HUES64 (cell line): Measurements from ENCODE around the gene PRKG2. TPM values are rescaled to one million over a fixed set of nuclear protein-coding genes. Genes with fewer than 3 reads are reported as not detected.

Experiments used
- H3K27ac ChIP-seq: 2 replicates; pipeline ENCODE4 v1.7.0; 2013; ENCODE audit warnings: low read depth, low read length, inconsistent platforms
- H3K27me3 ChIP-seq: 2 replicates; pipeline ENCODE4 v1.6.1; 2013; ENCODE audit warnings: mild to moderate bottlenecking, low read length; ENCODE audit not compliant: insufficient read depth
- H3K36me3 ChIP-seq: 2 replicates; pipeline ENCODE4 v1.6.1; 2013; ENCODE audit warnings: mild to moderate bottlenecking, low read length; ENCODE audit not compliant: insufficient read depth
- H3K4me1 ChIP-seq: 2 replicates; pipeline ENCODE4 v1.6.1; 2013; ENCODE audit warnings: mild to moderate bottlenecking, low read length, moderate library complexity; ENCODE audit not compliant: insufficient read depth
- H3K4me3 ChIP-seq: 2 replicates; pipeline ENCODE4 v1.5.1; 2013; ENCODE audit warnings: mild to moderate bottlenecking, low read length, moderate library complexity
- H3K9ac ChIP-seq: 2 replicates; pipeline ENCODE4 v1.6.1; 2013; ENCODE audit warnings: mild to moderate bottlenecking, low read depth, low read length
- H3K9me3 ChIP-seq: 2 replicates; pipeline ENCODE4 v1.6.1; 2013; ENCODE audit warnings: low read depth, low read length; ENCODE audit not compliant: insufficient read depth
- WGBS: fragments of 150-250, 120-280 bp; methylation state at CpG from one replicate; pipeline ENCODE4 v1.1.7; 2013; ENCODE audit warnings: missing lambda C conversion rate; 5-methylcytosine and 5-hydroxymethylcytosine counted together
- polyA plus RNA-seq, 2 experiments: library from polyadenylated mRNA; stranded (reverse); fragments of 50-300 nt; gene quantifications; one replicate each; pipeline ENCODE4 v1.2.3, GENCODE V29; 2013

The PRKG2 gene, protein sequence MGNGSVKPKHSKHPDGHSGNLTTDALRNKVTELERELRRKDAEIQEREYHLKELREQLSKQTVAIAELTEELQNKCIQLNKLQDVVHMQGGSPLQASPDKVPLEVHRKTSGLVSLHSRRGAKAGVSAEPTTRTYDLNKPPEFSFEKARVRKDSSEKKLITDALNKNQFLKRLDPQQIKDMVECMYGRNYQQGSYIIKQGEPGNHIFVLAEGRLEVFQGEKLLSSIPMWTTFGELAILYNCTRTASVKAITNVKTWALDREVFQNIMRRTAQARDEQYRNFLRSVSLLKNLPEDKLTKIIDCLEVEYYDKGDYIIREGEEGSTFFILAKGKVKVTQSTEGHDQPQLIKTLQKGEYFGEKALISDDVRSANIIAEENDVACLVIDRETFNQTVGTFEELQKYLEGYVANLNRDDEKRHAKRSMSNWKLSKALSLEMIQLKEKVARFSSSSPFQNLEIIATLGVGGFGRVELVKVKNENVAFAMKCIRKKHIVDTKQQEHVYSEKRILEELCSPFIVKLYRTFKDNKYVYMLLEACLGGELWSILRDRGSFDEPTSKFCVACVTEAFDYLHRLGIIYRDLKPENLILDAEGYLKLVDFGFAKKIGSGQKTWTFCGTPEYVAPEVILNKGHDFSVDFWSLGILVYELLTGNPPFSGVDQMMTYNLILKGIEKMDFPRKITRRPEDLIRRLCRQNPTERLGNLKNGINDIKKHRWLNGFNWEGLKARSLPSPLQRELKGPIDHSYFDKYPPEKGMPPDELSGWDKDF
- polyA plus RNA-seq (2013, experiment 1 of 2): 0.50 TPM
- 0.89 TPM for polyA plus RNA-seq (2013, experiment 2 of 2)

DNA sequence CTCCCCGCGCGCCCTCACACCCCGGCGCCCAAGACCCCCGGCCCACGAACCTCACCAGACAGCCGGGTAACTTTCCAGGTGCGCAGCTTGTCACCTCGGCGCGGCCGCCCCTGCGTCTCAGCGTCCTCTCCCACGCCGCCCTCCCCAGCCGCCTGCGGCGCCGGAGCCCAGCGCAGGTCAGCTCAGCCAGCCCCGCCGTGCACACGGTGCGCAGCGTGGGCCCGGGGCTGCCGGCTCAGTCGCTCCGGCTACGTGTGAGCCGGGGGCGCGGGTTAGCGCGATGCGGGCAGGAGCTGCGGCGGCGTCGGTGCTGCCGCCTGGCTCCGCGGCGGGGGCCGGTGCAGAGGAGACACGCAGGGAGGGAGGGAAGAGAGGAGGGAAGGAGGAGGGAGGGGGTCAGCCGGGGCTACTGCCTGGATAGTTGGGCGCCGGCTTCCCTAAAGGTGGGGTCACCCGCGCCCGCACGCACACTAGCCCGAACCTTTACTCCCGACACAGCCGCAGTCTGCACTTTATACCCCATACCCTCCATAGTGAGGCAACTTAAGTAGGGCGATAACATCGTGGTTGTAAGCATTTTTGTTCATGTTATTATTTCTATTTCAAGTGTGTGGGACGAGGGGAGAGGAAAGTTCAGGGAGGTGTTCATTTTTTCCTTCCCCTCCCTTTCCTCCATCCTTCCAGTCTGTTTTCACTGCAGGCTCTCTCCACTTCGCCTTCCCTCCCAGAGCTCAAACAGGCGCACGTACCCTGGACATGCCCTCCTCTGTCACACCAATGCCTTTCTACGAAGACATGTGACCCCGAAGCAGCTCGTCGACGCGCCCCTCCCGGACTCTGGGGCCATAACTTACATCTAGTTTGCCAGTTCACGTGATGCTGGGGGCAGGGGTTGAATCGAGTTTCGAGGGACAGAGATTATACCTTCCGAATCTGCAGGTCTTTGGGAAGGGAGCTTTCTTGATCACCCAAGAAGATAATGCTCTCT is at the start of gene PRKG2:
Gene PRKG2 (minus strand): TSS at position 342 of the 988 bp plus-strand sequence. CDS start 10,175 bp downstream, outside the sequence.
- Histone ChIP-seq H3K4me1 (0 out of 2 replicates have a peak, but pooled peaks cover 3% of the 10 kb centered on the region), H3K9me3 (no peaks in the 10 kb centered on the region), H3K27ac (no peak within 1 kb of the TSS), H3K27me3 (peaks cover 71% of the 10 kb centered on the region), H3K36me3 (no peaks in the 10 kb centered on the region), H3K4me3 (peak within 1 kb of the TSS; percentile 57), H3K9ac (peak within 1 kb of the TSS; percentile 34; the same call in 1 of the 2 replicates)
- 2% methylated on average over 71 of the region's 75 CpGs for WGBS

DNA sequence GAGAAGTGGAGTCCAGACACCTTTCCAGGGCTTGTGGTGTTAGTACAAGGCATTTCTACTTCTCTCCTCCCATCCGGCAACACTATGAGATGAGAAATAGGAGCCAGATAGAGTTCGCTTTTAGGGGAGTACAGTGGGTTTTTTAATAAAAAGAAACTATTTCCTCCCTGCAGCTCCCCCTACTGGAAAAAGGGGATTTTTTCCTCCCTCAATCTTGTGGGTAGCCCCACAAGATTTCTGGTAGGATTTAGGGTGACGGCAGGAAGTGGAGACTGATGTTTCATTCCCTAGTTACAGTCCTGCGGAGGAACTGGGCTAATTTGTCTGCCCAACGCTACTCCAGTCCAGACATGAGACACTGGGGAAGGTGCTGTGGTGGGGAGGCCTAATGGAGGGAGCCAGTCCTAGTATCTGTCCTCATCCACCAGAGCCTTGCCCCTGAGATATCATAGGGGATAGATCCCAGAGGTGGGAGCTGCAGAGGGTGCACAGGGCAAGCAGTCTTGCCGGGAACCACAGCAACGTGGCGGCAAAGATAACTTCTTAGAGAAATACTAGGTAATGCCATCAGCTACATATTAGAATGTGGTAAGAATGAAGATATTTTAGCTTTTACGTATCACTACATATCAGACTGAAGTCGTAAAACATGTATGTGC is 45.5 kb upstream of the PRKG2 start:
- H3K4me1 ChIP-seq: no peaks in the 10 kb centered on the region
- H3K27me3 ChIP-seq: no peaks in the 10 kb centered on the region
- H3K9ac ChIP-seq: no peak overlapping the region
- WGBS: 81% methylated on average over 5 of the region's 10 CpGs
- no peaks in the 10 kb centered on the region for H3K9me3 ChIP-seq
- H3K4me3 ChIP-seq: no peak overlapping the region
- no peaks in the 10 kb centered on the region for H3K36me3 ChIP-seq
- H3K27ac ChIP-seq: no peak overlapping the region

DNA sequence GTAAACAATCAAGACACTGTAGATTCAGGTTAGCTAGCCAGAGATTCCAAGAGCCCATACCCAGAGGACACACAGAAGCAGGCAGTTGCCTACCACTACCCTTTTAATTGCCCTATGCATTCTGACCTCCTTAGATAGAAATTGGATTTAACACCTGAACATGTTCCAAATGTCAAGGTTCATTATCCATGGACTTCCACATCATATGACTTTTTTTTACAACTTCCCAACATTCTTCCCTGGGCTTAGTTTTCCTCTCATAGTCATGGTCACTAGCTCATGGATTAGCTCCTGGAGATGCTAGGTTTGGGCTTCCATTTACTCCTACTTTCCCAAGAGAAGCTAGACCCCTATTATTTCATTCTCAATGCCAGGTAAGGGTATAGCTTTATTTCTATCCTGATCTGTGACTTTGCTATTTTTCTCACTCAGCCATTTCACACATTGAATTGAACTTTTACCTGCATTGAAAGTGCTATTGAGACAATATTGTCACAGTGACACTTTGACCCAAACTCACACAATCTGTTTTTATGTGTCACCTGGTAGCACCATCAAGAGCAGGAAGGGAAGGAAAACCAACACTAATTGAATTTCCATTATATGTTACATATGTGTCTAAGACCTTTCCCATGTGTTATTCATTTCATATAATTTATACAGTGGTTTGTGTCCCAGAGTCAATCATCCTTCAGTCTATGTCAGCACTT is 44.0 kb upstream of the PRKG2 start:
- no peaks in the 10 kb centered on the region for H3K27me3 ChIP-seq
- no peak overlapping the region for H3K4me3 ChIP-seq
- H3K27ac ChIP-seq: no peak overlapping the region
- H3K36me3 ChIP-seq: no peaks in the 10 kb centered on the region
- no peaks in the 10 kb centered on the region for H3K9me3 ChIP-seq
- H3K9ac ChIP-seq: no peak overlapping the region
- H3K4me1 ChIP-seq: no peaks in the 10 kb centered on the region

DNA sequence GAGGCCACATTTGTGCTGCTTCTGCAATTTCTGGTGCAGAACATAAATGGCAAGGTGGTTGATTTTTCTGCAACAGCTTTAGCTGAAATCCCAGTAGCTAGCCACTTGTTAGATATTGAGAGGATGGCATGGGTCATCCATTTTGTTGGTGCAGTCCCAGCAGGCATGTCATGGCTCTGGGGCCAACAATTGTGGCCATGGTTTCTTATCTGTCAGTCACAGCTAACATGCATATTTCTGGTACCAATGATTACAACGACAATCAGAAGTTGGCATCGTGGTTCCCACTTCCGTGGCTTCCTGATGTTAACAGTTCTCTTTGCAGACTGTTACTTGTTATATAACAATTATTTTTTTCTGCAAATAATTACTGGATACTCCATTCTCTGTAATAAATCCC is 42.8 kb upstream of the PRKG2 start:
- no peaks in the 10 kb centered on the region for H3K4me1 ChIP-seq
- 98% methylated on average over 3 of the region's 3 CpGs for WGBS

DNA sequence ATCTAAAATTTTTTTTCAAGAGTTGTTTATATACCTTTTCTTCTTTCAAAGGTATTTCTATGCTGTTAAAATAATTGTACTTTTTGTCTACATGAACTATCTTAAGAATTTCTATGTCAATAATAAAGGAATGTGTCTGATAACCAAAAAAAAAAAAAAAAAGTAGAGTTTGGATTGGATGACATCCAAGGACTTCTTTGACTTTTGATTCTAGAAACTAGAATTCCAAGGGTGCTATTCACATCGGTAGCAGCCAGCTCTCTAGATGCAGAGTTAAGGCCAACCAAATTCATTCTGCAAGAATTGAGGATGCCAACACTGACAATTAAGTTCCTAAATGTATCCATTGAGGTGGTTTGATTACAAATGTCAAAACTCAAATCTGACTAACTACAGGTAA is 42.0 kb upstream of the PRKG2 start:
- 100% methylated on average over 1 of the region's 1 CpG for WGBS
- no peaks in the 10 kb centered on the region for H3K27me3 ChIP-seq

More for the DNA sequence above, 42.8 kb upstream of the PRKG2 start:
- H3K9me3 ChIP-seq: no peaks in the 10 kb centered on the region
- no peak overlapping the region for H3K4me3 ChIP-seq
- no peak overlapping the region for H3K9ac ChIP-seq
- no peaks in the 10 kb centered on the region for H3K27me3 ChIP-seq
- H3K27ac ChIP-seq: no peak overlapping the region
- no peaks in the 10 kb centered on the region for H3K36me3 ChIP-seq

DNA sequence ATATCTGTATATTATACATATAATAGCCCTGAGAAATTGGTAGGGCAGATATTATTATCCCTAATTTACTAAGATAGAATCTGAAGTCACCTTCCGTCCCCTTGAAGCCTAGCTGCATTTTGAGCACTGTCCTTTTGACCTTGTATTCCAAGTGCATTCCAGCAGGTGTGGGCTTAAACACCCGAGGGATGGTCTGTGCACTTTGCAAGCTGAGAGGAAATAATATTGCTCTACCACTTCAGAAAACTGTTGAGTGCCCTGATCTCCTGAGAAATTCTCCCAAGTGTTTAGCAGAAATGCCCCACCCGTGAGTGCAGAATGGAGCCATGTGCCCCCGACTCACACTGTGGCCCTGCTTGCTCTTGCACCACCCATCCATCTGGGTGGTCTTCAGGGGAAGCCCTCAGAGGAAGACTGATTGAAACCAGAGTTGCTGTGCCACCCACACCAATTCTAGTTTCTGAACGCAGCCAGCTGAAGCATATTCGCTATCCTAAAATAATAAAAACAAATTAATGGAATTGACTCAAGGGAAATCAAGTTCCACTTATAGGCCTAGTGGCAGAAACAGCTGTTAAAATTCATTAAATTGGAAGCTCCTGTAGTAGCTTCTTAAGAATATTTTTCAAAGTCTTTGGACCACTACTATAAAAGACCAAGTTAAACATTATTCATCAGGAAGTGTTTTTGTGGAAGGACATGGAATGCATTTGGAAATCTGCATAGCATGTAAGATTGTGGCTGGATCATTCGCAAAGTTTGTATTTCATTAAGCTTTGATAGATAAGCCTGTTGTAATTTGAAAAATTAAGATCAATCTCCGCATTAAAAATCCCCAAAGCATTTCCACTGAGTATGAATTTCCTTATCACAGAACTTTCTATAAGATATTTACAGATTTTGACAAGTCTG is 41.3 kb upstream of the PRKG2 start:
- no peak overlapping the region for H3K27ac ChIP-seq
- WGBS: 88% methylated on average over 7 of the region's 8 CpGs

More for the DNA sequence above, 42.0 kb upstream of the PRKG2 start:
- no peak overlapping the region for H3K27ac ChIP-seq
- H3K9ac ChIP-seq: no peak overlapping the region
- H3K4me3 ChIP-seq: no peak overlapping the region
- no peaks in the 10 kb centered on the region for H3K9me3 ChIP-seq
- no peaks in the 10 kb centered on the region for H3K36me3 ChIP-seq
- H3K4me1 ChIP-seq: no peaks in the 10 kb centered on the region

DNA sequence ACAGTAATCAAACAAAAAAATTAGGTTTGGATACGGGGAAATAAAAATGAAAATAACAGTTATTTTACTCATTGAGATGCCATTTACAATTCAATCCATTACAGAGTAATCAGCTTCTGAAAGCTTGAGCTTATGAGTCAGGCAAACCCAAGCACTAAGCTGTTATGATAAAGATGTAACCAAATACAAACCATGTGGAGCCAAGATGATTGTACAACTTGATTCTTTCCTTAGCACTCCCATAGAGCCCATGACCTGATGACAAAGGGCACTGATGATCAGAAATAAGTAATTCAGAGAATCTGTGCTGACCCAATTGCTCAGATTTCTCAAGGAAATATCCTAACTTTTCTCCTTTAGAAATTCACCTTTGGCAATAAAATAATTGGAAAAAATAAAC is 40.5 kb upstream of the PRKG2 start:
- Histone ChIP-seq H3K4me3 (no peak overlapping the region), H3K4me1 (no peaks in the 10 kb centered on the region), H3K9me3 (no peaks in the 10 kb centered on the region), H3K27ac (no peak overlapping the region), H3K27me3 (no peaks in the 10 kb centered on the region), H3K36me3 (no peaks in the 10 kb centered on the region), H3K9ac (no peak overlapping the region)
- WGBS: no CpG with 5 or more reads among the region's 1 CpG

More for the DNA sequence above, 41.3 kb upstream of the PRKG2 start:
- Histone ChIP-seq H3K36me3 (no peaks in the 10 kb centered on the region), H3K9ac (no peak overlapping the region), H3K9me3 (no peaks in the 10 kb centered on the region), H3K4me1 (no peaks in the 10 kb centered on the region), H3K4me3 (no peak overlapping the region), H3K27me3 (no peaks in the 10 kb centered on the region)

DNA sequence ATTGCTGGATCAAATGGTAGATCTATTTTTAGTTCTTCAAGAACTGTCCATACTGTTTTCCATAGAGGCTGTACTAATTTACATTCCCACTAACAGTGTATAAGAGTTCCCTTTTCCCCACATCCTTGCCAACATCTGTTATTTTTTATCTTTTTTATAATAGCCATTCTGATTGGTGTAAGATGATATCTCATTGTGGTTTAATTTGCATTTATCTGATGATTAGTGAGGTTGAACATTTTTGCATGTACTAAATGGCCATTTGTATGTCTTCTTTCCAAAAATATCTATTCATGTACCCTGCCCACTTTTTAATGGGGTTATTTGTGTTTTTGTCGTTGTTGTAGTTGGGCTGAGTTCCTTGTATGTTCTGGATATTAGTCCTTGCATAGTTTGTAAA is 35.4 kb upstream of the PRKG2 start:
- no peaks in the 10 kb centered on the region for H3K36me3 ChIP-seq
- H3K4me1 ChIP-seq: no peaks in the 10 kb centered on the region
- H3K4me3 ChIP-seq: no peak overlapping the region
- H3K27me3 ChIP-seq: no peaks in the 10 kb centered on the region
- WGBS: 89% methylated on average over 1 of the region's 1 CpG
- H3K9me3 ChIP-seq: no peaks in the 10 kb centered on the region
- H3K27ac ChIP-seq: no peak overlapping the region
- no peak overlapping the region for H3K9ac ChIP-seq

DNA sequence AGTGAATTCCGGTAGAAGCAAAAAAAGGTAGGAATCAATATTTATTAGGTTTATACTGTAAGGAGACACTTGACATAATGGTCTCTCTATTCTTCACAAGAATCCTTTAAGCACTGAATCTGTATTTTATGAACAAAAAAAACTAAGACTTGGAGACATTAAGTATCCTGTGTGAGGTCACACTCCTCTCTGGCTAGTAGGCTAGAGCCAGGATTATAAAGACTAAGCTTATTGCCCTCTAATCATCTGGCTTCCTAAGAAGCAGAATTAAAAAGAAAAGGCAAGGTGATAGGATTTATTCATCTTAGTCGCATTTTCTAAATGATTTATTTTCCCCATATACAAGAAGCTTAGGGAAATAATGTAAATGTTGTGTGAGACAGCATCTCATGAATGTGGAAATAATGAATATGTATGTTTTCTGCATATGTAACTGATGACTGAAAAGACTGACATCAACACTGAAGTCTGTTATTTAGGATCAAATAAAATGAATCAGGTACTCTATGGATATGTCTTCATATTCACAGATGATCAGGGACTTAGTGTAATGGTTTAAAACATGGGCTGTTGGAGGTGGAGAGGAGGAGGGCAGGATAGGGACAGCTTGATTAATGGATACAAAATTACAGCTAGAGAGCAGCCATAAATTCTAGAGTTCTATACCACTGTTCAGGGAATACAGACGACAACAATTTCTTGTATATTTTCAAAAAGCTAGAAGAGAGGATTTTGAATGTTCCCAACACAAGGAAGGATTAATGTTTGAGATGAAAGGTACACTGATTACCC is 30.4 kb upstream of the PRKG2 start:
- Histone ChIP-seq H3K9ac (no peak overlapping the region), H3K27ac (no peak overlapping the region), H3K4me3 (no peak overlapping the region), H3K27me3 (no peaks in the 10 kb centered on the region), H3K4me1 (no peaks in the 10 kb centered on the region), H3K36me3 (no peaks in the 10 kb centered on the region), H3K9me3 (no peaks in the 10 kb centered on the region)
- WGBS: 95% methylated on average over 1 of the region's 3 CpGs
